Cardiac muscle cell (in vitro differentiated cells and primary cell): Measurements from ENCODE around the gene FNTB. TPM values are rescaled to one million over a fixed set of nuclear protein-coding genes. Genes with fewer than 3 reads are reported as not detected.

Experiments
- DNase-seq, 2 donors: peaks; one replicate each; pipeline versions ENCODE4 v3.0.0 to v3.0.0-alpha.2; 2010 to 2017; ENCODE audit warnings: low read depth in 1 of 2, low spot score in 1 of 2
- H3K27ac ChIP-seq: fragments of 200-600 bp; sonication (generic); 2 replicates; pipeline ENCODE4 v1.5.1; 2016
- H3K27me3 ChIP-seq: fragments of 200-600 bp; sonication (generic); 2 replicates; pipeline ENCODE4 v1.6.0; 2016; ENCODE audit warnings: control low read depth
- H3K36me3 ChIP-seq: fragments of 200-600 bp; sonication (generic); 2 replicates; pipeline ENCODE4 v1.5.1; 2016; ENCODE audit warnings: control low read depth
- H3K4me1 ChIP-seq: fragments of 200-600 bp; sonication (generic); 2 replicates; pipeline ENCODE4 v1.8.1; 2017; ENCODE audit warnings: low read depth, mild to moderate bottlenecking, mixed run types
- H3K4me3 ChIP-seq: fragments of 200-600 bp; sonication (generic); 2 replicates; pipeline ENCODE4 v1.5.1; 2016; ENCODE audit warnings: mild to moderate bottlenecking
- H3K9me3 ChIP-seq: fragments of 200-600 bp; sonication (generic); 2 replicates; pipeline ENCODE4 v1.5.1; 2017; ENCODE audit warnings: low read depth, mild to moderate bottlenecking, control low read depth
- polyA plus RNA-seq: library from polyadenylated mRNA; unstranded; fragments of >200 nt; fragmentation: Nextera tagmentation; extraction: Ambion mirVana; gene quantifications from 2 replicates; pipeline ENCODE4 v1.2.1, GENCODE V29; 2016
- total RNA-seq: library from RNA; depleted of rRNA; stranded (reverse); fragments of >200 nt; gene quantifications from 2 replicates; pipeline ENCODE4 v1.2.3, GENCODE V29; 2016
- TF ChIP-seq, protein P1 (sequence below): IDR thresholded peaks from 2 replicates; pipeline ENCODE4 v1.5.1; 2012; ENCODE audit warnings: low read depth, mild to moderate bottlenecking, low read length

Gene FNTB, protein sequence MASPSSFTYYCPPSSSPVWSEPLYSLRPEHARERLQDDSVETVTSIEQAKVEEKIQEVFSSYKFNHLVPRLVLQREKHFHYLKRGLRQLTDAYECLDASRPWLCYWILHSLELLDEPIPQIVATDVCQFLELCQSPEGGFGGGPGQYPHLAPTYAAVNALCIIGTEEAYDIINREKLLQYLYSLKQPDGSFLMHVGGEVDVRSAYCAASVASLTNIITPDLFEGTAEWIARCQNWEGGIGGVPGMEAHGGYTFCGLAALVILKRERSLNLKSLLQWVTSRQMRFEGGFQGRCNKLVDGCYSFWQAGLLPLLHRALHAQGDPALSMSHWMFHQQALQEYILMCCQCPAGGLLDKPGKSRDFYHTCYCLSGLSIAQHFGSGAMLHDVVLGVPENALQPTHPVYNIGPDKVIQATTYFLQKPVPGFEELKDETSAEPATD
- total RNA-seq (34.9 and 36.1 TPM in 2 replicates), polyA plus RNA-seq (42.0 and 43.4 TPM in 2 replicates)

DNA sequence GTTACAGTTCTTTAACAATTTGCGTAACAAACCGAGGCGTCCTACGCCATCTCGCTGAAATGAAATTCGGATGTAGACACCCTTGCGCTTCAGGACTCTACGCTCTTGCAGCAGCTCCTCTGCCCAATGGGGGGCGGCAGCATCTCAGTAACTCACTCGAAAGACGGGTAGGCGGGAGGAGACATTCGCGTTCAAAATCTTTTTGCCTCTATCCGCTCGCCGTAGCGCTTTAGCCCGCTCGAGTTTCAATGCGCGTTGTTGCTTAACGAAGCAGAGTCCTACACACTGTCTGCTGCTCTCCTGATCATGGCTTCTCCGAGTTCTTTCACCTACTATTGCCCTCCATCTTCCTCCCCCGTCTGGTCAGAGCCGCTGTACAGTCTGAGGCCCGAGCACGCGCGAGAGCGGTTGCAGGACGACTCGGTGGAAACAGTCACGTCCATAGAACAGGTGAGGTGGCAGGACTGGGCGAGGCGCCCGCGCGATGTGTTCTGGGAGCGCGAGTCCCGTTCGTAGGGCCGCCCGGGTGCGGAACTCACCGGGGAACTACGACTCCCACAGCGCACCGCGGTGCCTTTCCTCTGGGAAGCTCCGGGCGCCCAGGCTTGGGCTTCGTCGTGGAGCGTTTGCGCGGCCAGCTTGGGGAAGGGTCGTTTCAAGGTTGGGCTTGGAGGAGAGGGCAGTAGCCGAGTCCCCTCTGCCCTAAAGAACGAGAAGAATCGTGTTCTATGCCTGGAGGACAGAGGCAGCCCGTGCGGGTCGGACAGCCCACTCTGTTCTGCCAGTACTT is at the start of gene FNTB:
TSS of gene FNTB (plus strand) at position 248 of the 790 bp plus-strand sequence. CDS start at position 307, 59 bp downstream.
- peak; percentile 97 to 98 for DNase-seq
- Histone ChIP-seq H3K36me3 (no peaks in the 10 kb centered on the region), H3K27ac (peak within 1 kb of the TSS; percentile 75), H3K4me3 (peak within 1 kb of the TSS; percentile 45), H3K9me3 (no peaks in the 10 kb centered on the region), H3K27me3 (no peaks in the 10 kb centered on the region), H3K4me1 (peaks cover 3% of the 10 kb centered on the region)
- TF ChIP-seq, protein P1, sequence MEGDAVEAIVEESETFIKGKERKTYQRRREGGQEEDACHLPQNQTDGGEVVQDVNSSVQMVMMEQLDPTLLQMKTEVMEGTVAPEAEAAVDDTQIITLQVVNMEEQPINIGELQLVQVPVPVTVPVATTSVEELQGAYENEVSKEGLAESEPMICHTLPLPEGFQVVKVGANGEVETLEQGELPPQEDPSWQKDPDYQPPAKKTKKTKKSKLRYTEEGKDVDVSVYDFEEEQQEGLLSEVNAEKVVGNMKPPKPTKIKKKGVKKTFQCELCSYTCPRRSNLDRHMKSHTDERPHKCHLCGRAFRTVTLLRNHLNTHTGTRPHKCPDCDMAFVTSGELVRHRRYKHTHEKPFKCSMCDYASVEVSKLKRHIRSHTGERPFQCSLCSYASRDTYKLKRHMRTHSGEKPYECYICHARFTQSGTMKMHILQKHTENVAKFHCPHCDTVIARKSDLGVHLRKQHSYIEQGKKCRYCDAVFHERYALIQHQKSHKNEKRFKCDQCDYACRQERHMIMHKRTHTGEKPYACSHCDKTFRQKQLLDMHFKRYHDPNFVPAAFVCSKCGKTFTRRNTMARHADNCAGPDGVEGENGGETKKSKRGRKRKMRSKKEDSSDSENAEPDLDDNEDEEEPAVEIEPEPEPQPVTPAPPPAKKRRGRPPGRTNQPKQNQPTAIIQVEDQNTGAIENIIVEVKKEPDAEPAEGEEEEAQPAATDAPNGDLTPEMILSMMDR: peak; percentile 92

DNA sequence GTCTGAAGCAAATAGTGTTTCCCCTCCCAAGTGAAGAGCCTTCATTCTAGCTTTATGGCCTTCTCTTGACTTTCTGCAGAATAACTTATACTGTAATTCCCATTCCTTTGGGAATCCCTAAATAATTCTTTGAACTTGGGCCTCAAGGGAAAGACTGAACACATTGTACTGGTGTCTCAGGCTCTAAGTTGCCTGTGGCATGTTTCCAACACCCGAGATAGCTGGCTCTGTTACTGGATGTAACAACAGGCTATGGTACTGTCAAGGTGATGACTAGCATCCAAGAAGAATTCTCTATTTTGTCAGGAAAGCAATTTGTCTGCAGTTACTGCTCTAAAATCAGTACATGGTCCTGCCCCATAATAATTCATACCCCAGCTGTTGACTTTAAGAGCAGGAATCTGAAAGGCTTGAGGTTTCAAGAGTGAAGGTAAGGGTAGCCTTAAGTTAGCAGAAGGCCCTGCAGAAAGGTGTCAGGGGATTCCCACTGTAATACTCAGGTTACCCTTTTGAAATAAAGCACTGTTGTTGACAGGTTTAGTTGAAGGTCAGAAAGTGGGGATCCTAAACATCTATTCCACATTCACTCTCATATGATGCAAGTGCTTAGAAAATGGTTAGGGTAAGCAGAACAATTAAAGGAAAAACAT is 49.4 kb upstream of the FNTB start:
- TF ChIP-seq, protein P1: no peak
- no peaks in the 10 kb centered on the region for H3K9me3 ChIP-seq
- H3K27me3 ChIP-seq: no peaks in the 10 kb centered on the region
- H3K4me3 ChIP-seq: no peak overlapping the region
- peak in 1 of 2 donors; percentile 54 for DNase-seq
- peaks cover 11% of the 10 kb centered on the region for H3K36me3 ChIP-seq
- H3K4me1 ChIP-seq: peaks cover 4% of the 10 kb centered on the region
- peak overlapping the region; percentile 42 for H3K27ac ChIP-seq

DNA sequence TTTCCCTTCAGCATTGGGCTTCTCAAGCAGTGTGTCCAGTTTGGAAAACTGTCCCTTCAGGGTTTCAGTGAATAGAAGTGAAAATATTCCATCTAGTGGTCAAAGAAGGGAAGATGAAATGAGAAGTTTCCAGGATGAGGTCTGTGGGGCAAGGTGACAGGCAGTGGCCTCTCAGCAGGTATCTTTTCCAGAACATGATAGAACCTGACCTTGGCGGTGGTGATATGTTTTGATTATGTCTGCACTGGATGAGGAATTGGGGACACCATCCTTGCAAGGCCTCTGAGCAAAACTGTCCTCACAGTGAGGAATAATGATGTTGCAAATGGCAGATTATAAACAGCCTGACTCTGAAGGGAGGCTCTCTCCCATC is 48.9 kb upstream of the FNTB start:
- Histone ChIP-seq H3K27ac (no peak overlapping the region), H3K4me1 (peaks cover 4% of the 10 kb centered on the region), H3K36me3 (peaks cover 8% of the 10 kb centered on the region), H3K4me3 (no peak overlapping the region), H3K27me3 (no peaks in the 10 kb centered on the region), H3K9me3 (no peaks in the 10 kb centered on the region)
- TF ChIP-seq, protein P1: peak; percentile 30
- peak; percentile 13 to 26 for DNase-seq

DNA sequence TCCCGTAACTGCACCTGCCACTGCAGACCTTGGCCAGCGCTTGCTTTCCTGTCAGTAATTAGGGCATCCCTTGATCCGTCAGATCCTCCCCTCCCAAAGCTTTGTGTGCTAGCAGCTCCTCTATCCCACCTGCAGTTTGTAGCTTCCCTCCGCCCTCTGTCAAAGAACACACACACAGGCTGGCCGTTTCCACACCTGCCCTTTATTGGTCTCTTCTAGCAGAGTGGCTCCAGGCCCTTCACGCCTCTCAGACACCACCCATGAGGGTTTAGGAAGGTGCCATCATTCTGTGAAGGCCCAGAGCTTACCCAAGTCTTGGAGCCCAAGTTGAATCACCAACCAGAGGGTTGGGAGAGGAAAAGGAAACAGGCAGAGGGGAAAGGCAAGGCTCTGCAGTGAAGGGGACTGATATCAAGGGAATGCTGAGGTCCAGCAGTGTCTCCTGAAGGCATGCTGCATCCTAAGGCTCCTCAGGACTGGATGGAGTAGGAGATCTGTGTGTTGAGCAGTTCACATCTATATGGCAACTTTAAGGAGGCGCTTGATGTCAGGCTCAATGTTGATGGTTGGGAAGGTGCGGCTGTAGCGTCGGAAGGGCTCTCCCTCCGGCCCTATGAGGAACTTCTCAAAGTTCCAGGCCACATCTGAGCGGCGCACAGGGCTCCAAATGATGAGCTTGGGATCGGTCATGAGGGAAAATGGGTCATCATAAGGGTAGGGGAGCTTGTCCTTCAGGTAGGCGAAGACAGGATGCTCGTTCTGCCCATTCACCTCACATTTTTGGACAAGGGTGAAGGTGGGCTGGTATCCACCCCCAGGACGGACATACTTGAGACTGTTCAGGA is 47.5 kb upstream of the FNTB start:
- Histone ChIP-seq H3K27me3 (no peaks in the 10 kb centered on the region), H3K27ac (no peak overlapping the region), H3K4me1 (peaks cover 4% of the 10 kb centered on the region), H3K9me3 (no peaks in the 10 kb centered on the region), H3K4me3 (no peak overlapping the region), H3K36me3 (no peaks in the 10 kb centered on the region)
- DNase-seq: no peak
- TF ChIP-seq, protein P1: no peak

DNA sequence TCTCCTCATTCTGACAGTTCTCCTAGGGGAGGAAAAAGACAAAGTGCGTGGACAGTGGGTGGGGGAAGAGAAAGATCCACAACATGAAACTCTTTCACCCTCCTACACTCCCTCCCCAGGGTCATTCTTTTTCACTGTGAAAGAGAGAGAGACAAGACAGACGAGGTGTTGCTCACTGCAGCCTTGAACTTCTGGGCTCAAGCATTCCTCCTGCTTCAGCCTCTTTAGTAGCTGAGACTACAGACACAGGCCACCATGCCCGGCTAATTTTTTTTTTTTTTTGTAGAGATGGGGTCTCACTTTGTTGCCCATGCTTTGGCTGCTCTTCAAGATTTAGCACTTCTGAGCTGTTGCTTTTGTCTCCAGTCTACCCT is 46.9 kb upstream of the FNTB start:
- Histone ChIP-seq H3K27me3 (no peaks in the 10 kb centered on the region), H3K9me3 (no peaks in the 10 kb centered on the region), H3K4me1 (peaks cover 4% of the 10 kb centered on the region), H3K36me3 (no peaks in the 10 kb centered on the region), H3K27ac (no peak overlapping the region), H3K4me3 (no peak overlapping the region)
- TF ChIP-seq, protein P1: no peak
- DNase-seq: no peak
